HG03097 (cell line): ENCODE data around the gene CPEB1.
"Not testable (repeated sequence)": the region's sequence is repeated elsewhere in the genome, so short reads cannot be mapped to it uniquely, and the experiment has no call there.

Source experiments
- ATAC-seq: cut with Tn5 transposase; IDR thresholded peaks from one replicate; pipeline ENCODE4 v1.9.1; 2021; ENCODE audit not compliant: unreplicated experiment, low FRiP score

Gene CPEB1

GRCh38 chr15:82551646-82552247, 95.4 kb downstream of the CPEB1 start:
- ATAC-seq, result no peak

GRCh38 chr15:82549199-82549665, 97.9 kb downstream of the CPEB1 start:
- no peak for ATAC-seq

DNA sequence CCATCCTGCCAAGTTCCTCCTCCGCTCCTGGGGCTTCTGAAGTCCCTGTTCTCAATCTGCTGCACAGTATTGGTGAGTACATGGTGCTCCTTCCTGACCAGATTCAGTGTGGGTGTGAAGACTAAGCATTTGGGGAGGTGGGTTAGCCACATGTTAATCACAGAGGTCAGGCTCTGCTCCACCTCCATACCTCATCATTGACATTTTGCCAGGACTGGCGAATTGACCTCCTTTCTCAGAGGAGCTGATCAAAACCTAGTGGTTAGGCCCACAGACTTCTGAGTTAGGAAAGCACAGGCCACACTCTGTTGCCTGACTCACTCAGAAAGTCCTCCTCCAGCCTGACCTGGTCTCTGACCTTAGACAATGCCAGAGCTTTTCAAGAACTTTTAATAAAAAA, 98.5 kb downstream of the CPEB1 start:
- no peak for ATAC-seq

DNA sequence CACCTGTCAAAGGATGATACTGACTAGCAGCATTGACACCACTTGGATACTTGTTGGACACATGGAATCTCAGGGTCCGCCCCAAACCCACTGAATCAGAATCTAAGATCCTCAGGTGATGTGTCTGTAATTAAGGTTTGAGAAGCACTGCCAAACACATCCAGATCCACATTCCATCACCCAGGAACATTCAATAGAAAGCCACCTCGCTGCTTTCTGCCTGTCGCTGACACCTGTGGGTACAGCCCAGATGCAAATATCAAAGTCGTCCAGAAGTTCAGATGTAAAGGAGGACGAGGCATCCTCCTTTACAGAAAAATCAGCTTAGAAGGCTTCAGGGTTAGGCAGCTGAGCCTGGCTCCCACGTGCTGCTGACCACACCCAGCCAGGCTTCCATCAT, 101.7 kb downstream of the CPEB1 start:
- no peak for ATAC-seq

DNA sequence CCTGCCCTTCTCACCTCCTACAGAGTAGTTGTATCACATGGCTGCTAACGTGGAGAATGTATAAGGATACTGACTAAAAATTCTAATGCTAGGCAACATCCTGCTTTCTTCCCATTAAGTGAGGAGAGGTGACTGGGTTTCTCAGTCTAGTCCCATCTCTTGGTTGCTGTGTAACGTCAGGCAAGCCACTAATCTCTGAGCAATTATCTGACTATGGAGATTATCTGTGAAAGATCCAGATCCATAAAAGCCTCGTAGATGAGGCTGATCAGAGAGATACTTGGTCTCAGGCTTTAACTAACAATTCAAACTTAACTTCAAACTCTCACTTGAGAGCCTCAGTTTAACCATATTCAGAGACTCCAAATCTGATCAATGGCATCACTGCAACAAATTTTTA, 102.2 kb downstream of the CPEB1 start:
- ATAC-seq, result no peak

GRCh38 chr15:82544431-82544830, 102.7 kb downstream of the CPEB1 start:
- no peak for ATAC-seq

GRCh38 chr15:82543160-82543559, 104.0 kb downstream of the CPEB1 start:
- no peak for ATAC-seq

GRCh38 chr15:82540984-82541431, 106.2 kb downstream of the CPEB1 start:
- no peak for ATAC-seq

GRCh38 chr15:82540055-82540983, 106.8 kb downstream of the CPEB1 start, which contains the start of gene RPS17:
Gene RPS17, minus strand, starts transcription at chr15:82540457. Its CDS starts 29 bp downstream, at chr15:82540428.
- peak; percentile 95 for ATAC-seq

GRCh38 chr15:82539691-82540054, 107.5 kb downstream of the CPEB1 start:
- ATAC-seq, result no peak

DNA sequence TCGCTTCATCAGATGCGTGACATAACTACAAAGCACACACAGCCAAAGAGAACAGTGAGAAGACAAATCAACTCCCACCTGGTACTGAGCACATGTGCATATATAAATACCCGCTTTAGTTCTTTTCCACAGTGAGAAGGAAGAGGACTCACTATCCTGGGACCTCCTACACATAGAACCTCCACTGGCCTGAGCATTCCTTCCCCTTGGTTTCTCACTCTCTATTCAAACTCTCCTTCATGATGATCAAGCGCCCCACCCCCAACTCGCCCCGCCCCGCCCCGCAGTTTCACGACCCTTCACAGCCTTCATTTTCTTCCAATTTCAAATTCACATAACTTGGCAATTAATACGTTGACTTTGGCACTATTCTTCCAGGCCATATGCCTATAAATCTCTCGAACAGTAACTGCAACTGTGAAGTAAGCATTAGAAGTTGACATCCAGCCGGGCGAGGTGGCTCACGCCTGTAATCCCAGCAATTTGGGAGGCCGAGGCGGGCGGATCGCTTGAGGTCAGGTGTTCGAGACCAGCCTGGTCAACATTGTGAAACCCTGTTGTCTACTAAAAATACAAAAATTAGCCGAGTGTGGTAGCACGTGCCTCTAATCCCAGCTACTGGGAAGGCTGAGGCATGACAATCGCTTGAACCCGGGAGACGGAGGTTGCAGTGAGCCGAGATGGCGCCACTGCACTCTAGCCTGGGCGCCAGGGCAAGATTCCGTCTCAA, 108.0 kb downstream of the CPEB1 start:
- ATAC-seq, result no peak

GRCh38 chr15:82537351-82537908, 109.7 kb downstream of the CPEB1 start:
- no peak for ATAC-seq

DNA sequence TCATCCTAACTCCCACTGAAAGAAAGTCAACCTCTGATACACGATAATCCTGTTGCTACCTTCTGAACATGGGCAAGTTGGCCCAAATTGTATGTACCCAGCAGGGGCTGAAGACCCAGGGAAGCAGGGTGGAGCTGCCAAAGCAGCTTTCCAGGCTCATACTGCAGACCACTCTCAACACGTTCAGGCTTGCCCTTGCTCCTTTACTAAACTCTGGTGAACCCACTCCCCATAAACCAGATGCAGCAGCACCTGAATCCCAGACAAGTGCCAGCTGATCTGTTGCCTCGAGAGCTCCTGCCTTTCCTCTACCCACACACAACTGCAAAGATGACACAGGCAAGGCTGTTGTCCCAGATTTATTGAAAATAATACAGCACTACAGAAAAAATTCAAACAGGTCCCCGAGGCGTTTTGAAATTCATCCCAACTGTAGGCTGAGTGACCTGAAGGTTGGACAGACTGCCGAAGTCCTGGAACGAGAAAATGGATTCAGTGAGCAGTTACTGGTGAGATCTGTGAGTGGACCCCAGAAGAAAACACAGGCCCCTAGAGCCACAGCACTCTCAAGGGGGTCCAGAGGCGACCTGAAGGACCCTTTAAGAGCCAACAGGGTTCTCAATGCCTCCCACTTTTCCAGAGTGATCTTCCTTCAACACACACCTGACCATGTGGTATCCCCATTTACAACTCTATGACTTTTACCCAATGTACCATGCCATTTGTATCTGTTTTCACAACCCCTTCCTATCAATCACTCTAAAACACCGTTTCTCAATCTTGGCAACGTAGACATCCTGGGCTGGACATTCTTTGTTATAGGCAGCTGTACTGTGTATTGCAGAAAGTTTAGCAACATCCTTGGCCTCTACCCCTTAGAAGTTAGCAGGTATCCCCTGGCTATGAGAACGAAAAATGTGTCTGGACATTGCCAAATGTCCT, 110.5 kb downstream of the CPEB1 start:
- no peak for ATAC-seq

DNA sequence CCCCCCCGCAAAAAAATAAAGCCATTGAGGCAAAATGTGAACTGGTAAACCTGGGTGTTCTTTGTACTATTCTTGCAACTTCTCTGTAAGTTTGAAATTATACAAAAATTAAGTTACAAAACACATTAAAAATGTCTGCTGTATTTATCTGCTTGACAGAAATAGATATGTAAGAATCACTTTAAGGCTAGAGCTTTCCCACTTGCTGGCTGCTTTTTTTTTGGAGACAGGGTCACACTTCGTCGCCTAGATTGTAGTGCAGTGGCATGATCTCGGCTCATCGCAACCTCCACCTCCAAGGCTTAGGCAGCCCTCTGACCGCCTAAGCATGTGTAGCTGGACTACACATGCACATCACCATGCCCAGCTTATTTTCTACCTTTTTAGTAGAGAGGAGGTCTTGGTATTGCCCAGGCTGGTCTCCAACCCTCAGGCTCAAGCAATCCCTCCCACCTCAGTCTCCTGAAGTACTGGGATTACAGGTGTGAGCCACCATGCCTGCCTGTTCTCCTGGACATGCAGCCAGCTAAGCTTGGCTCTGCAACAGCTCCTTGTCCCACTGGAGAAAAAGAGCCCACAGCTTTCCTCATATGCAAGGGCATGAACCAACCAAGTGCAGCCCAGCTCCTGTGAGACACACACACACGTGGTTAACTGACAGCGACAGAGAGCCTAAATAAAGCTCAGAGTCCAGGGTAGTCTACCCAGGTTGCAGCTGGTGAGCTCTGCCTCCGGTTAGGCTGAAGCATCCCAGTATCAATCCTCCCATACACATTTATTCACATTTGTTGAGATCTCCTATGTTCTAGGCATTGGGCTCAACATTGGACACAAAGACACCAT, 111.4 kb downstream of the CPEB1 start:
- no peak for ATAC-seq

DNA sequence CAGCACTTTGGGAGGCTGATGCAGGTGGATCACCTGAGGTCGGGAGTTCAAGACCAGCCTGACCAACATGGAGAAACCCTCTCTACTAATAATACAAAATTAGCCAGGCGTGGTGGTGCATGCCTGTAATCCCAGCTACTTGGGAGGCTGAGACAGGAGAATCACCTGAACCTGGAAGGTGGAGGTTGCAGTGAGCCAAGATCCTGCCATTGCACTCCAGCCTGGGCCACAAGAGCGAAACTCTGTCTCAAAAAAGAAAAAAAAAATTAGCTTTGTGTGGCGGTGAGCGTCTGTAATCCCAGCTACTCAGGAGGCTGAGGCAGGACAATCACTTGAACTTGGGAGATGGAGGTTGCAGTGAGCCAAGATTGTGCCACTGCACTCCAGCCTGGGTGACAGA, 112.0 kb downstream of the CPEB1 start:
- ATAC-seq, result not testable (repeated sequence)

DNA sequence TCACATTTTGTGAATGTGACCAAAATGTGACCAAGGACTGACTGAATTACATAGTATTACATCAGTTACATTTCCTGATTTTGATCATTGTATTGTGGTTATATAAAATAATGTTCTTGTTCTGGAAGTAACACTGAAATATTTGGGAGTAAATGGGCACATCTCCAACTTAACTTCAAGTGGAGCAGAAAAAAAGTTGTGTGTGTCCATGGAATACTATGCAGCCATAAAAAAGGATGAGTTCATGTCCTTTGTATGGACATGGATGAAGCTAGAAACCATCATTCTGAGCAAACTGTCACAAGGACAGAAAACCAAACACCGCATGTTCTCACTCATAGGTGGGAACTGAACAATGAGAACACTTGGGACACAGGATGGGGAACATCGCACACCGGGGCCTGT, 112.7 kb downstream of the CPEB1 start:
- not testable (repeated sequence) for ATAC-seq

DNA sequence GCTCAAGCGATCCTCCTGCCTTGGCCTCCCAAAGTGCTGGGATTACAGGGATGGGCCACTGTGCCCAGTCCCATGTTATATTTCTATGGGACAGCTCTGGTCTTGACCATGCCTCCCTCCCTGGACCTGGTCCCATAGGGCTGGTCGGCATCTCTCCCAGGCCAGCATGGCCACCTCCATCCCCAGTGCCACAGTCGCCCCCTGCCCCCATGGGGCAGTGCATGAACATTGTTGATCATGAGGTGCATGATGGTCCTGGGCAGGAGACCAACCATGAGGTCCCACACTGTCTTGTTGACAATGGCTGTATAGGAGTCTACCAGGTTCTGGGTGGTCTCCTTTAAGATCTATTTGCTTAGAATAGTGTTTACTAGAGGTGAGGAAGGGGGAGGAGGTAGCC, 113.4 kb downstream of the CPEB1 start:
- no peak for ATAC-seq

- no peak for ATAC-seq
These were observed 114.1 kb downstream of the CPEB1 start for GRCh38 chr15:82532991-82533481.
